GM12878 (cell line): ENCODE measurements around the gene ATF7. TPM values are rescaled to one million over a fixed set of nuclear protein-coding genes. Genes with fewer than 3 reads are reported as not detected.
A peak's percentile ranks its signal among the peaks of the same experiment; 100 is the strongest.

Experiments used
- ATAC-seq: fragments of 200-7000 bp; cut with Tn5 transposase; 3 replicates; pipeline ENCODE4 v1.9.1; 2020; ENCODE audit warnings: mild to moderate bottlenecking, moderate library complexity
- BruUV-seq: library from RNA; stranded (reverse); fragments of 400-500 nt; replicated peaks from 2 replicates; lab custom pipeline; 2021; lab: Mats Ljungman, UMichigan
- CTCF ChIA-PET: fragments of 300-600 bp; sonication (Branson Sonifier 250); formaldehyde crosslinking; extraction: SDS; loops from one replicate; lab custom pipeline; 2021; ENCODE audit warnings: inconsistent platforms; lab: Yijun Ruan, JAX
- POLR2A ChIA-PET: fragments of 350-600 bp; formaldehyde crosslinking; extraction: SDS; loops from one replicate; lab custom pipeline; 2021; ENCODE audit warnings: inconsistent platforms; lab: Charles Lee
- RAD21 ChIA-PET: fragments of 300-600 bp; sonication (Branson Sonifier 250); formaldehyde crosslinking; loops from one replicate; lab custom pipeline; 2023; ENCODE audit warnings: antibody characterized with exemption; ENCODE audit not compliant: unreplicated experiment; lab: Charles Lee
- SMC1A ChIA-PET: fragments of 300-600 bp; sonication (Branson Sonifier 250); formaldehyde crosslinking; loops from one replicate; lab custom pipeline; 2023; ENCODE audit not compliant: unreplicated experiment, uncharacterized antibody; lab: Charles Lee
- DNase-seq: peaks from one replicate; pipeline ENCODE4 v3.0.0-alpha.2; 2011; ENCODE audit warnings: low read depth, low spot score
- FAIRE-seq: peaks from 3 replicates; lab custom pipeline; 2011; peaks lifted over from hg19 to GRCh38; lab: Jason Lieb, UNC
- H2AFZ ChIP-seq: 2 replicates; pipeline ENCODE4 v1.6.0; 2011; ENCODE audit warnings: low read depth, low read length, control low read depth; ENCODE audit not compliant: control insufficient read depth
- H3K27ac ChIP-seq: 2 replicates; pipeline ENCODE4 v1.5.1; 2011; ENCODE audit warnings: control low read depth; ENCODE audit not compliant: control insufficient read depth, insufficient read depth
- H3K27me3 ChIP-seq, 2 experiments: replicated peaks in 1 of 2; 2 replicates each; pipeline versions ENCODE4 v1.6.0 to v1.6.1; 2011; ENCODE audit warnings: low read length in 1 of 2; ENCODE audit not compliant: control insufficient read depth in 2 of 2, insufficient read depth in 2 of 2
- H3K36me3 ChIP-seq, 2 experiments: 2 replicates each; pipeline ENCODE4 v1.5.1; 2011; ENCODE audit warnings: low read length in 1 of 2; ENCODE audit not compliant: control insufficient read depth in 2 of 2, insufficient read depth in 2 of 2
- H3K4me1 ChIP-seq: 2 replicates; pipeline ENCODE4 v1.6.1; 2011; ENCODE audit warnings: mild to moderate bottlenecking, low read length, moderate library complexity, mixed read lengths; ENCODE audit not compliant: control insufficient read depth, insufficient read depth
- H3K4me2 ChIP-seq: 2 replicates; pipeline ENCODE4 v1.6.0; 2011; ENCODE audit warnings: control low read depth; ENCODE audit not compliant: control insufficient read depth, insufficient read depth
- H3K4me3 ChIP-seq: fragments of 200-600 bp; sonication (generic); 2 replicates; pipeline ENCODE4 v1.5.1; 2016
- H3K79me2 ChIP-seq: 2 replicates; pipeline ENCODE4 v1.6.0; 2011; ENCODE audit warnings: low read length; ENCODE audit not compliant: control insufficient read depth, insufficient read depth
- H3K9ac ChIP-seq: 2 replicates; pipeline ENCODE4 v1.8.0; 2011; ENCODE audit warnings: low read length, control low read depth, mixed read lengths; ENCODE audit not compliant: control insufficient read depth, insufficient read depth
- H3K9me3 ChIP-seq: replicated peaks from 3 replicates; pipeline ENCODE4 v1.5.1; 2011; ENCODE audit warnings: mild to moderate bottlenecking, low read length; ENCODE audit not compliant: control insufficient read depth, insufficient read depth
- H4K20me1 ChIP-seq: 2 replicates; pipeline ENCODE4 v1.6.0; 2011; ENCODE audit not compliant: control insufficient read depth, insufficient read depth
- BCL11A ChIP-seq: IDR thresholded peaks from 2 replicates; pipeline ENCODE4 v1.6.1; 2011; ENCODE audit warnings: low read depth, low read length
- E2F4 ChIP-seq: IDR thresholded peaks from 2 replicates; pipeline ENCODE4 v1.6.1; 2012; ENCODE audit warnings: low read depth, low read length, improper control_type of control experiment
- FOXK2 ChIP-seq: fragments of 450-650 bp; IDR thresholded peaks from 2 replicates; pipeline ENCODE4 v1.6.1; 2017; ENCODE audit warnings: mild to moderate bottlenecking, moderate library complexity
- MLLT1 ChIP-seq: fragments of 450-650 bp; IDR thresholded peaks from 2 replicates; pipeline ENCODE4 v1.6.1; 2016; ENCODE audit warnings: mild to moderate bottlenecking
- MXI1 ChIP-seq: fragments of 150-350 bp; IDR thresholded peaks from 2 replicates; pipeline ENCODE4 v1.6.1; 2011; ENCODE audit warnings: low read depth, mild to moderate bottlenecking, inconsistent platforms, low read length, improper control_type of control experiment
- POLR2A ChIP-seq: IDR thresholded peaks from 2 replicates; pipeline ENCODE4 v1.6.1; 2011; ENCODE audit warnings: low read depth, mild to moderate bottlenecking, low read length
- PRDM15 ChIP-seq: fragments of 450-650 bp; formaldehyde crosslinking; IDR thresholded peaks from 2 replicates; pipeline ENCODE4 v1.4.0; 2020; ENCODE audit warnings: mild to moderate bottlenecking, moderate library complexity
- SMARCA5 ChIP-seq: fragments of 450-650 bp; IDR thresholded peaks from 2 replicates; pipeline ENCODE4 v1.6.1; 2017; ENCODE audit warnings: mild to moderate bottlenecking
- SP1 ChIP-seq: IDR thresholded peaks from one replicate; pipeline ENCODE4 v1.6.1; 2011; ENCODE audit warnings: low read depth, low read length
- YY1 ChIP-seq: IDR thresholded peaks from 2 replicates; pipeline ENCODE4 v1.6.1; 2011; ENCODE audit warnings: low read depth, mild to moderate bottlenecking, low read length
- WGBS: methylation state at CpG from one replicate; pipeline ENCODE4 v1.1.6; 2016; ENCODE audit warnings: low lambda C conversion rate; ENCODE audit not compliant: insufficient replicate concordance, insufficient coverage; ENCODE audit errors: missing lambda C conversion rate; 5-methylcytosine and 5-hydroxymethylcytosine counted together
- in situ Hi-C: fragments of 300-500 bp; cut with MboI; formaldehyde crosslinking; loops from 9 replicates; pipeline ENCODE4 v1.14.3; 2018; ENCODE audit warnings: mixed read lengths
- intact Hi-C: fragments of 100-400 bp; cut with micrococcal nuclease; formaldehyde crosslinking; loops from one replicate; pipeline ENCODE4 v1.14.2; 2022; ENCODE audit not compliant: unreplicated experiment
- polyA plus RNA-seq, 11 experiments: library from polyadenylated mRNA; depleted of rRNA in 4 of 11; unstranded in 6 of 11; stranded (reverse) in 5 of 11; fragments of >200 nt; fragmentation: Nextera tagmentation in 4 of 11; fragmentation: Illumina TruSeq in 1 of 11; extraction: Ambion mirVana in 4 of 11; extraction: Trizol in 1 of 11; gene quantifications; 1 replicate in 1 of 11; 2 replicates in 10 of 11; pipeline versions ENCODE4 v1.2.1 to v1.2.3, GENCODE V29; 2011 to 2016; ENCODE audit warnings: inconsistent platforms in 2 of 11, missing spikeins in 2 of 11, low read depth in 1 of 11
- total RNA-seq, 4 experiments: library from RNA; depleted of rRNA in 3 of 4; stranded (reverse); fragments of >200 nt in 3 of 4; fragmentation: Illumina TruSeq in 1 of 4; extraction: Trizol in 1 of 4; gene quantifications; 2 replicates each; pipeline versions ENCODE4 v1.2.1 to v1.2.3, GENCODE V29; 2013 to 2021

ATF7 gene
- total and polyA plus RNA-seq, 10 of the 15 experiments (the other 5 are each of a cell fraction or from before 2014, with no cell fraction given): 9.1 to 30.7 (median 21.8) TPM

GRCh38 chr12:53625373-53625945, 723 bp downstream of the ATF7 start (continued):
- TF ChIP-seq PRDM15 (CRISPR knock-in tag): no peak
- no peak for TF ChIP-seq BCL11A
- no peak for TF ChIP-seq E2F4
- TF ChIP-seq SMARCA5: no peak
- no peak for TF ChIP-seq SP1
- no peak for TF ChIP-seq FOXK2
- TF ChIP-seq POLR2A: no peak
- TF ChIP-seq YY1: no peak

- no peak for TF ChIP-seq MXI1
- peak; percentile 92 for TF ChIP-seq MLLT1
- H3K27me3 ChIP-seq: no peaks in the 10 kb centered on the region
- intact Hi-C loops (loop anchor here (2.0 kb wide), 1 partner anchor 82 kb away; no protein-coding TSS in a partner anchor), in situ Hi-C loops (no loop called here)
- no peaks in the 10 kb centered on the region for H3K9me3 ChIP-seq
- H3K4me1 ChIP-seq: no peaks in the 10 kb centered on the region
- ChIA-PET SMC1A (interaction anchor here (1.1 to 4.7 kb wide), 12 partner anchors 9 to 132 kb away, joined by 3 to 52 read pairs (median 6); partner anchors contain the start of gene ATP5MC2), CTCF (interaction anchor here (1.2 to 3.2 kb wide), 9 partner anchors 11 to 429 kb away, joined by 3 to 27 read pairs (median 8); partner anchors contain the start of genes ATP5MC2 and HOXC4), POLR2A (interaction anchor here (0.6 to 5.3 kb wide), 8 partner anchors 10 to 245 kb away, joined by 3 to 51 read pairs (median 4); partner anchors contain the start of genes SP1 and TARBP2), RAD21 (interaction anchor here (1.0 to 4.5 kb wide), 6 partner anchors 9 to 124 kb away, joined by 3 to 39 read pairs (median 5); partner anchors contain the start of genes ATP5MC2 and TARBP2)
- H4K20me1 ChIP-seq: no peaks in the 10 kb centered on the region
- no peak for ATAC-seq
- H3K27ac ChIP-seq: no peak overlapping the region
- no TSS peak for BruUV-seq
- H3K9ac ChIP-seq: peak overlapping the region; percentile 93
- peaks cover 49% of the 10 kb centered on the region for H3K79me2 ChIP-seq
- no peak overlapping the region for H2AFZ ChIP-seq
- no peak for FAIRE-seq
- H3K4me2 ChIP-seq: peak overlapping the region; percentile 85
- 98% methylated on average over 4 of the region's 4 CpGs for whole genome bisulfite sequencing
- no peaks in the 10 kb centered on the region for H3K36me3 ChIP-seq
- DNase-seq: no peak
- H3K4me3 ChIP-seq: peak overlapping the region; percentile 94
These were observed 1.2 kb downstream of the ATF7 start for GRCh38 chr12:53624956-53625355.
